ENCODE data around the gene PLSCR1.
"Not testable (repeated sequence)": the region's sequence is repeated elsewhere in the genome, so short reads cannot be mapped to it uniquely, and the experiment has no call there.

PLSCR1 gene

DNA sequence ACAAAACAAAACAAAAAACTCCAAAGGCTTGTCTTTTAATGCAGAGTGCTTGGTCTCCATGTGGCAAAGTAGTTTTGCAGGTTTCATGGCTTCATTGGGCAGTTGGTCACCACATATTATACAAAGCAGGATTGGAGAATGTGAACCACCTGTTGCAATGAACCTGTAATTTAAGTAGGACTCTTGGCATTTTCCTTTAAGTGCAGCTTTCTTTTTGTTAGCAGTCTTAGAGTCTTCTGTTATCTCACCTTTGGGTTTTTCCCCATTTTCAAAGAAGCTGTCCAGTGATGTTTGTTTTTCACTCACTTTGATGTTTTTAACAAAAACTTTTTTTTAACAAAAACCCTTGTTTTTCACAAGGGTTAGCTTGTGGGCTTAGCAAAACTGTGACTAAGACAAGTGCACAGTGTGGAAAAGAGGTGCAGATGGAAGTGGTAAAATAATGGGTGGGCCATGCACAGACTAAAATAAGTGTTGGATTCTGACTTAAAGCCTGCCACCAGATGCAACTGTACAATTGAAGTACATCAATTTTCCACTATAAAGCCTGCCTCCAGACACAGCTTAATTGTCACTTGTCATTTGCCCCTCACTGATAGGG lies 2.9 kb upstream of the PLSCR1 start:
- DNase-seq = no peak

DNA sequence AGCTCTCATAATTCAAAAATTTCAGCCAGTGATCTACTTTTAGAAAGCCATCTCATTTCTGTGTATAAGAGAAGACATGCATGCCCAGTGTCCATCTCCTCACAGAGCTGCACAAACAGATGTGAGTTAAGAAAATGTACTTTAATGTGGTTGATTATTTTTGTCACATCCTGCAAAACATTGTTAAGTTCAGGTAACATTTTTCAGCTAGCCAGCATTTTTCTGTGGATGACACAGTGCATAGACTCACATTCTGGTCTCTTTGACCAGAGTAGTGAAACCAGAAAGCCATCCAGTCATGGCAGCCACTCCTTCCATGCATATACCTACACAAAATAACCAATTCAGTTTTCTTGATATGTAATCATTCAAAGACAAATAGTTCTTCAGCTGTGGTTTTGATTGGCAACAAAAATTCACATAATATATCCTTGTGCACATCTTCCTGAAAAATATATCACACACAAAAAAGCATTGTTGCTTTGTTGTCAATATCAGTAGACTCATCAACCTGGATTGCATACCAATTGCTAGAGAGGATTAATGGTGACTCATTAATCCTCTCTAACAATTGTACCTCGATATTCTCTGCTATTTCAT lies 2.1 kb upstream of the PLSCR1 start:
- no peak for DNase-seq

DNA sequence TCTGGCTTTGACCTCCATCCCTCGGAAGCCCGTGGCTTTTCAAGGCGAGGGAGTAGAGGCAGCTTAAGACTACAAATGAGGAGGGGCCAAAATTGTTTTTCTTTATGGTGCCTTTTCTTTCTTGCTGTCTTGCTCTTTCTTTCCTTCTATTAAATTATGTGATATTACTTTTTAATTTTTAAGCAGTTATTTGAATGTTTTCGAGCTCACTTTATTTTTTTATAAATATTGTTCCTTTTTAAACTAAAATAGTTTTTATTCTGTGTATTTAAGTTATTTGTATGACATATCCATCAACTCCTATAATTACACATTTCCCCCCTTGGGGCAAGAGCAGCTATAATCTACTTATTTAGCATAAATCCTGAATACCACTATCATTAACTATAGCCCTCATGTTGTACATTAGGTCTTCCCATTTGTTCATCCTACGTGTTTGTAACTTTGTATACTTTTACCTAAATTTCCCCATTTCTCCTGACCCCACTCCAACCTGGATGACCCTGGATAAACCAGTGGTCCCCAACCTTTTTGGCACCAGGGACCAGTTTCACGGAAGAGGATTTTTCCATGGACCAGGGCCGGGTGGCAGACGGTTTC lies 622 bp upstream of the PLSCR1 start:
- DNase-seq = no peak

DNA sequence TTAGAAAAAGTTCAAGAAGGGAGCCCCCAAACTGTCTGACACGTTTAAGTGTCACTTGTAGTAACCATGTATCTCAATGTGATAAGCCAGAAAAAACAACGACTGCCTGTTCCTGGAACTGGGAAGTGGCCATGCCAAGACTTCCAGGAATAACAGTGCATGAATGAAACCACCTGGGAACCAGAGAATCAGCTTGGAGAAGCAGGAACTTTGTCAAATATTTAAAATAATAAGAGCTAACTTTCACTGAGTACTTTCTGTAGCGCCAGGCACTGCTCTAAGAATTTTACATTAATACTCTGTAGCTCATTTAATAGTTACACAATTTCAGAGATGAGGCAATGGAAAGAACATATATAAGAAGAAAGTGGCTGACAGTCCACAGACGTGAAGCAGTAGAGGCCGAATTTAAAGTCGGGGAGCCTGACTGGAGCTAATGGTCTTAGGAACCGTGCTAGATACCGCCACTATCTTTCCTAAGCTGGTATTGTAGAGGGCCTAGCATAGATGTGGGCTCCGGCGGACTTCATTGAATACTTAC lies 876 bp downstream of the PLSCR1 start:
- DNase-seq = no peak

DNA sequence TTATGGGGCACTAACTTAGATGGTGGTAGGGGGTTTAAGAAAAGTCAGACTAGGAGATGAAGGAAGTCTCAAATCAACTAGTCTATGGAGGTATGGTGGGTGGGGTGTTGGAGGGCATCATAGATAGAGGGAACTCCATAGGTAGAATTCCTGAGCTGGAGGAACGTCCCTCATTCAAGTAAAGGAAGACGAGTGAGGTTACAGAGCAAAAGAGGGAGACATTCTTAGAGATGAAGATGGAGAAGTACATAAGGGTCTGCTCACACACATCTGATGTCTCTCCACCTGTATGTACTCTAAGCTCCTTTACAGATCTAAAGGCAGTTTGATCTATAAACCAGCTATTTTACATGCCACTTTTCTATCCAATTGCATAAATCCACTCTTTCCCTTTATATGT lies 1.4 kb downstream of the PLSCR1 start:
- DNase-seq = no peak

DNA sequence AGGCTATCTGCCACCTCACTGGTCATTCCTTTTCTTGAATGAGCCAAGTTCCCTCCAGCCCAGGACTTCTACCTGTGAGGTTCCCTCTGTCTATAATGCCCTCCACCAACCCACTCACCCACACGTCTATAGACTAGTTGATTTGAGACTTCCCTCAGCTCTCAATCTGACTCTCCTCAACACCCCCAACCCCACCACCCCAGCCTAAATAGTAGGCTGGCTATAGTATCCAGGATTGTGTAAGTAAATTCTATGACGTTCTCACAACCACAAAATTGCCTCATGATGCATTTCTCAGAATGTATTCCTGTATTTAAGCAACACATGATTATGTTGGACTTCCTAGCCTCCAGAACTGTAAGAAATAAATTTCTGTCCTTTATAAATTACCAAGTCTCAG lies 2.2 kb downstream of the PLSCR1 start:
- DNase-seq = no peak

DNA sequence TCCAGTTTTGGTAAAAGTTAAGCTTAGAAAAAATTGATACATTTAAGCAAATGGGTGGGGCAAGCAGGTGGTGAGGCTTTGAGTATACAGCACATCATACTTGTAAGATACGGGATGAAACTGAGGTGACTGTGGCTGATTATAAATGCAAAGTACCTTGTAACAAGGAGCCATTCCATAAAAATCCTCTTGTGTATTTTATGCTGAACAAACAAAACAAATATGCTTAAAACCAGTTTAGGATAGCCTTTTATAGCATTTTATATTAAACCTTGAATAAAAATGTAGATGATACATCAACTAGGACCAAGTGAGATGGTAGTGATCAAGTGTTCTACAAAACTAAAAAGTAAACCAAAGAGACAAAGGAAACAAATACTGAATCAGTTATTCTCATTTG lies 3.4 kb downstream of the PLSCR1 start:
- DNase-seq = no peak

DNA sequence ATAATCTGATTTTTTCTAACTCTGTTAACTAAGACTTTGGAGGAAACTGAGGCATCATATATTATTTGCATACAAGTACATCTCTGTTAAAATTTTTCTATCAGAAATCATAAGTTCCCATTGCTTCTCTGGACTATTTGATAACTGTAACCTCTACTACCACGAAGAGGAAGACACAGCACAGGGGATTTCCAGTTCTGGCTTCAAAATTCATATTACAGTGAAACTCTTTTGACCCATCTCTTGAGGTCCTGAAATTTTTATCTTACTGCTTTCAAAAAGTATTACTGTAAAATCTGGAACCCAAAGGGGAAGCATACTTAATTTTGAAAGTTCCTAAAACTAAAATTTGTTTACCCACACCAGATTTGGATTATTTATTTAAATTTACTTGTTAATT lies 4.2 kb downstream of the PLSCR1 start:
- DNase-seq = no peak

DNA sequence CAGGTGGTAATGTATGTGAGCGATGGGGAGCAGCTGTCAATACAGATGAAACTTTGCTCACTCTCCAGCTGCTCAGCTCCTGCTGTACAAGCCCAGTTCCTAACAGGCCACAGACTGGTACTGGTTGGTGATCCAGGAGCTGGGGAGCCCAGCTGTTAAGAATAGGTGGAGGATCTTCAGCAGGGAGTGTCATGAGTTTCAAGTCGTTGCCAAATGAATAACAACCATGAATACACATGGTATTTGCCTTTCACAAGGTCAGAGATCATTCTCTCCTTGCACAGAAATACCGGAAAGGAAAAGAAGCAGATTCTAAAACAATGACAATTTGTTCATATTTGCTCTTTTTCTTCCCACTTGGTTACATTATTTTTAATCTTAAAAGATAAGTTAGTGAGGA lies 5.1 kb downstream of the PLSCR1 start:
- no peak for DNase-seq

DNA sequence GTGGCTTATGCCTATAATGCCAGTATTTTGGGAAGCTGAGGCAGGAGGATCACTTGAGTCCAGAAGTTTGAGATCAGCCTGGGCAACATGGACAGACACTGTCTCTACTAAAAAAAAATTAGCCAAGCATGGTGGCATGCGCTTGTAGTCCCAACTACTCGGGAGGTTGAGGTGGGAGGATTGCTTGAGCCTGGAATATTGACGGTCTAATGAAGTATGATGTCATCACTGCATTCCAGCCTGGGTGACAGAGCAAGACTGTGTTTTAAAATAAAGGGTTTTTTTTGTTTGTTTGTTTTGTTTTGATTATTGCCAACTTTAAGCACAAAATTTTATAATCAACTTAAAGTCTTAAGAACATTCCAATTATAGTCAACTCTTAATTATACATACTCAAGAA lies 6.8 kb downstream of the PLSCR1 start:
- no peak for DNase-seq

DNA sequence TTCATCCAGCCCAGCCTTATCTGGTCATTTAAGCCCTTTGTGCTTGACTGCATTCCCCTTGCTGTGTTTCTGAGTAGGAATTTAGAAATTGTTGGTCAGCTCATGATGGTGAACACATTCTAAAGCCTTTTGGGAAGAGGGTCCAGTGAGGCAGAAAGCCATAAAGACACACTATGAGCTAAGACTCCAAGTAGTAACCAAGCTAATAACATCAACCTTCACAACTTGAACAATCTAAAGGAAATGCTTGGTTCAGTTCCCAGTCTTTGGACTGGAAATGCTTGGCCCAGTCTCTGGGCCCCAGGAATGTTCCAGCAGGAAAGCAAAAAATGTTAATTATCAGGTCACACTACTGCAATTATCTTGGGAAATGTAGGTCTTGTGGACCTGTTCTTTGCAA lies 7.7 kb downstream of the PLSCR1 start:
- DNase-seq = no peak

DNA sequence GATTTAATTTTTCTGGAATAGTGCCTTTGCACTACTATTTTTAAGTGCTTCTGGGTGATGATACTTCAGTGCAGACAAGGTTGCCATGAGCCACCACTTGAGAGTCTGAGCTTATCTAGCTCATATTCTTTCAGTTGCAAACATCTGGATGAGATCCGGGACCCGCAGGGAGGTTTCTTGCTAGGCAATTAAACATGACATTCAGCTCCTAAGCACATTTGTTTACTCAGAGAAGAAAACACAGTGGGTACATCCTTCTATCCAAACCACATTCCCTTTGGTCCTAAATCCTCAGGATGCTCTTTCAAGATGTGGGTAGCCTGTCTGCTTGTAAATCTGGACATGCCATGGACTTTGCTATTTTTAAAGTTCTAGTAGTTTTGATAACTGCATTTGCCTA lies 12.0 kb downstream of the PLSCR1 start:
- DNase-seq = no peak

DNA sequence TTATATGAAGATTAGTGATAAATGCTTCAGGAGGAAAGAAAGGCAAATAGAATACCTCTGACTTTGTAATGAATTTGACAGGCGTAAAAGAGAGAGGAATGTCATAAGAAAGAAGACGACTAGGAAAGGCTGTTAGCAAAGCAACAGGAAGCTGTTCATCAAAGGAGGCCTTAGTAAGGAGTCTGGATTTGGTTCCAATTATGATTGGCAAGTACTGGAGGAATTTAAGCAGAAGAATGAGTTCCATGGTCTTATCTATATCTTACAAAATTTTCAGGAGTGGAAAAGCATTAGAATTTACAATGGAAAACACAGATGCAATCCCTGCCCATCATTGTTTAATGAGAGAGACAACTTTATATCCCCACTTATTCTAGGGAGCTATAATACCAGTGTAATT lies 13.8 kb downstream of the PLSCR1 start:
- DNase-seq = no peak

DNA sequence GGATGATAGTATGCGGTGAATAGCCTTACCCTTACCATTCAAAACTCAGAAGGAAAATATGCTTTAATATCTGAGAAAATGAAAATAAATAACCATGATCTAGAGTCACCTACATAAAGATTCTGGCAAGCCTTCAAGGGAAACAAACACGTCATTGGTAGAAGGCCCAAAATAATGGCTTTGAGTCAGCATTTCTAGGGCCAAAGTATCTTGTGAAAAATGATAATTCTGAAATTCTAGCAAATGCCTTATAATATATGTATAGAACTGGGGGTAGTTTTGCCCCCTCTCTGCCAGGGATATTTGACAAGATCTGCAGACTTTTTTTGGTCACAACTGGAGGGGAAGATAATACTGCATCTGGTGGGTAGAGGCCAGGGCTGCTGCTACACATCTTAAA lies 15.4 kb downstream of the PLSCR1 start:
- no peak for DNase-seq

DNA sequence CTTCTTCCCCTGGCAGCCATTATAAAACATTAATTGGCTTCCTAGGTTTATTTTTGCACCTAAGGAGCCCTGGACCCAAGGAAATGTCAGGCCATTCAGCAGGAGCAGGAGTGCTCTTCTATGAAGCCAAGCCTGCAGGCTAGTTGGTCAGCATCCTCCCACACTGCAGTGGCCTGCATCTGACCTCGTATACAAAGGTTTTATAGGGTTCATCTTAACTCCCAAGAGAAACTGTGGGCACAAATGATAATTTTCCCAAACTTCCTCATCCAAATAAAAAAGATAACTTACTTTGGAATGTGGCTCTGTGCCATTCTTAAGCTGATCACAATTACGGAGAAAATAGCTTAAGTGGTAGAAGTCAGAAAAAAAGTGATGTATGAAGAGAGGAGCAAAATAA lies 19.4 kb downstream of the PLSCR1 start:
- no peak for DNase-seq

DNA sequence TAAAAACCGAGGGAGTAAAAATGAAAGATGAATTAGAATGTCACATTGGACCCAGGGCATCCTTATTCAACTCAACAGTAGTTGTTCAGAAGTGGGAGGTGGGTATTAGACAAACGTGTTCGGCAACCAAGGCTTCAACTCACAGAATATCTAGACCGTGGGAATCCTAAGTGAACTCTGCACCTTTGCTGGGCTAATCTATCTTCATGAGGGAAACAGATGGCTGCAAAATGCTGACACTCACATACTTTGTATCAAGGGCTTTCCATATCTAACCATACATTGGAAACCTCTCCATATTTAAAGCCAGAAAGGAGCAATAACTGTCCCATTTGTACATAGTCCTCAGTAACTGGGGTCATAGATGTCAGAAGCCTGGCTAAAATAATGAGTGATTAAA lies 20.9 kb downstream of the PLSCR1 start:
- DNase-seq = no peak

DNA sequence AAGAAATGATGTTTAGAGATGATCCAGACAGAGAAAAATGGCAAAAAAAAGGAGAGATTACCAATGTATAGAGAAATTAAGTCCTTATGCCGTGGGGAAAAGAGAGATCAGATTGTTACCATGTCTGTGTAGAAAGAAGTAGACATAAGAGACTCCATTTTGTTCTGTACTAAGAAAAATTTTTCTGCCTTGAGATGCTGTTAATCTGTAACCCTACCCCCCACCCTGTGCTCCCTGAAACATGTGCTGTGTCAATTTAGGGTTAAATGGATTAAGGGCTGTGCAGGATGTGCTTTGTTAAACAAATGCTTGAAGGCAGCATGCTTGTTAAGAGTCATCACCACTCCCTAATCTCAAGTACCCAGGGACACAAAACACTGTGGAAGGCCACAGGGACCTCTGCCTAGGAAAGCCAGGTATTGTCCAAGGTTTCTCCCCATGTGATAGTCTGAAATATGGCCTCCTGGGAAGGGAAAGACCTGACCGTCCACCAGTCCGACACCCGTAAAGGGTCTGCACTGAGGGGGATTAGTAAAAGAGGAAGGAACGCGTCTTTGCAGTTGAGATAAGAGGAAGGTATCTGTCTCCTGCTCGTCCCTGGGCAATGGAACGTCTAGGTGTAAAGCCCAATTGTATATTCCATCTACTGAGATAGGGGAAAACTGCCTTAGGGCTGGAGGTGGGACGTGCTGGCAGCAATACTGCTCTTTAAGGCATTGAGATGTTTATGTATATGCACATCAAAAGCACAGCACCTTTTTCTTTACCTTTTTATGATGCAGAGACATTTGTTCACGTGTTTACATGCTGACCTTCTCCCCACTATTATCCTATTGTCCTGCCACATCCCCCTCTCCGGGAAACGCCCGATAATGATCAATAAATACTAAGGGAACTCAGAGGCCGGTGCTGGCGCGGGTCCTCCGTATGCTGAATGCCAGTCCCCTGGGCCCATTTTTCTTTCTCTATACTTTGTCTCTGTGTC lies 21.9 kb downstream of the PLSCR1 start:
- not testable (repeated sequence) for DNase-seq

DNA sequence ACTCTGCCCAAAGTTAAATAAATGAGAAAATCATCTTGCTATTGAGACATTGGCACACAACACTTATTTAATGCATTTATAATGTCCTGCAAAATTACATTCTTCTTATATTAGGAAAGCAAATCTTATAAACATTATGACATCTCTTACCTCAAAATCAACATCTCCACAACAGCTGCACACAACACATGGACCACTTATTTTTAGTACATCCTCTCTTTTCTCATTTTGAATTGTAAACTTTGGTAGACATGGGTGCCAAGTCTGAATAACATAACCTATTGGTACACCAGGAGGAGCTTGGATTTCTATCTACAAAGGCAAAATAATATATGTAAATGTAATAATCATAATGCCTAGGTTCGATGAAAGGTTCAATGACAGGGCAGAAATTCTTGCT lies 23.0 kb downstream of the PLSCR1 start:
- DNase-seq = no peak

DNA sequence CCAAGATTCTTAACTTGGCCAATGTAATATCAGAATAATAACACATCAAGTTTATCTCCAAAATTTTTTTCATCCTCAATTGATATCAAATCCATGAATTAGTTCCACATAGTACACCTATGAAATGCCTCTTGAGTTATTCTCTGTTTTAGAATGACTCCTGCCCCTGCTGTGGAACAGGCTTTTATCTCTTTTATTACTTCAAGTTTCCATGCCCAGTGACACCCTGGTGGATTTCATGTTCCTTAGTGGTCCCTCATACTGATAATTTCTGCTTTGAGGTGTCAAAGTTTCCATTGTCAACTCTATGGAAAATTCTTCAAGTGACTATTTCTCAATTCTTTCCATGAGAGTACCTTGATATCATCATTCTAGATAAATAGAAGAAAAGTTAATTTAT lies 24.6 kb downstream of the PLSCR1 start:
- no peak for DNase-seq

DNA sequence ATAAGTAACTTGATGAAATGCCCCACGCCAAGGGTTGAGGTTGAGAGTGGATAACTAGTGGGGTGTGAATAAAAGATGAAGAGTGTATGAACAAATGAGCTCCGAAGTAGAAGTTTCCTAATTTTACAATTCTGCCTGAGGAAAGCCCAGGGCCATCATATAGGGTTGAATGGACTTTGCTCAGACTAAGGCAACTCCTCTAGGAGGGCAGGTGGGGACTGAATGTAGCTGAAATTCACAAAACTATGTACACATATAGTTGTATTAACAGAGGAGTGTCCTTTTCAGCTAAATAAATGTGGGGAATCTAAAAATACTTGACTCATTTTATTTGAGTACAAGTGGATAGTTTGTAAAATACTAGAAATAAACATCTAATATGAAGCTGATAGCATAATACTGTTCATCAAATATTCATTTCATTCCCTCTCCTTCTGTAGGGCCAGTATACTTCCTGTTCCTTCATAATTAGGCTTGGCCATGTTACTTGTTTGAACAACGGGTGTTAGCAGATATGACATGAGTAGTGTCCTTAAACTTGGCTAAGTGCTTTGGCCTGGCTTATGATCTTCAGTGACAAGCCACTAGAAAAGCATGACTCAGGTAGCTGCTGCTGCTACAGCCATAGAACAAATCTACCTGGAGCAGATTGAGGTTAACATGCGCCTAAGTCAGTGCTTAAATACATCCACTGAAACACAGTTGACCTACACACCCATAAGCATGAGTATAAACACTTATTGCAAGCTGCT lies 26.5 kb downstream of the PLSCR1 start:
- DNase-seq = no peak

DNA sequence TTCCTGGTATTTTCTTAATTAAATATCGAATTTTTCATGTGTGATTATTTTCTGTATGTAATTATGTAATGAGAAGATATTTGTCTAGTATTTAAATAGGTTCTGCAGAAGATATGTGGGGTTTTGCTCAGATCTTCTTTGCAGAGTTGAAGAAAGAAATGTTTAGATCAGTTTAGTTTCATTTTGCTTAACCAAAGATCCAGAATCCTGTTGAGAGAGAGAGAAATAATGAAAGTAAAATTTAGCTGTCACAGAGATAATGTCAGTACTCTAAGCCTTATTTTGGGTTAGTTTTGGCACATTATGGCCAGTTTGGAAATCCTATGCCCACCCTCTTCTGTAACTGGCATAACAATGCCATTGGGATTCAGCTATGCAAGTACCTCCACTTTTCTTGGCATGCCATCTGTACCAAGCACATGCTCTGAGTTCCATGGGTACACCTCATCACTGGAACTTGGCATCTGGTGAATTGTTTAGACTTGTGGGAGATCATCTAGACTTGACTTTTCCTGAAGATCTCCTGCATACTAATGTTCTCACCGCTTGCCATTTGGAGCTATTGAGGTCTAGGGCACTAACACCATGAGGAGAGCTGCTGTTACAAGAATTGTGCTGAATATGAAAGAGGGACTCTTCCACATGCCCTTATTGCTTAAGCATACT lies 30.9 kb downstream of the PLSCR1 start:
- DNase-seq = no peak
